ENCODE data around the gene TIAM1.
"Not testable (repeated sequence)": the region's sequence is repeated elsewhere in the genome, so short reads cannot be mapped to it uniquely, and the experiment has no call there.

Gene TIAM1

DNA sequence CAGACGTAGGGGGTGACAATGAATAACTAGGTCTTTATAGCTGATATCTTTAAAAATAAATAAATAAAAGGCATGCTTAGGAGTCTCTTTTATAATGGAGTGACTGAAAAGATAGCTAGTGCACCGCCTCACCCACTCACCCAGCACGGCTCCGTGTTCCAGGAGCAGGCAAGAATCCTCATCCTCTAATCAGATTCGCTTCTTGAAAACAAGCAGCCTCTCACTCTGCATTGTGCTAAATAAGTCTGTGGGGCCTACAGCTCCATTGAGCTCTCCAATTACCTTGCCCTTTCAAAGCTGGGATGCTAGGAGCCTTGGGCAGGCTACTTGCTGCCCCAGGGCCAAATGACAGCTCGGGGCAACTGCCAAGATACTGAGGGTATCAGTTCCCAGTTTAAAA is 91.5 kb downstream of the TIAM1 start:
- no peak for DNase-seq

DNA sequence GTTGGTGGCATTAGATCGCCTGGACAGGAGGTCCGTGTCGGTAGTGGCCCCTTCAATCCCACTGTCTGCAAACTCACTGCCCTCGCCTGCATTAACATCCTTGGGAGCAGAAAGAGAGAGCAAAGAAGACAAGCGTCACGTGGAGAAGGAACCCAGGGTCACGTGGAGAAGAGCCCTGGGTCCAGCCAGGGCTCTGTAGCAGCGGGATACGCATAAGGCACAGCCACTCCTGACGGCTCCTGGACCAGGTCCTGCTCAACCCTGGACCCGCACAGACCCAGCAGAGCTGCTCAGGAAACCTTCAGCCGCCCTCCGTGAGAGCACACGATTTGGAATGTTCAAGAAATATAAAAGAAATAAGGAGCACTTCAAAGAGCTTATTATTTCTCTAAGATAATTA is 92.0 kb downstream of the TIAM1 start:
- no peak for DNase-seq

DNA sequence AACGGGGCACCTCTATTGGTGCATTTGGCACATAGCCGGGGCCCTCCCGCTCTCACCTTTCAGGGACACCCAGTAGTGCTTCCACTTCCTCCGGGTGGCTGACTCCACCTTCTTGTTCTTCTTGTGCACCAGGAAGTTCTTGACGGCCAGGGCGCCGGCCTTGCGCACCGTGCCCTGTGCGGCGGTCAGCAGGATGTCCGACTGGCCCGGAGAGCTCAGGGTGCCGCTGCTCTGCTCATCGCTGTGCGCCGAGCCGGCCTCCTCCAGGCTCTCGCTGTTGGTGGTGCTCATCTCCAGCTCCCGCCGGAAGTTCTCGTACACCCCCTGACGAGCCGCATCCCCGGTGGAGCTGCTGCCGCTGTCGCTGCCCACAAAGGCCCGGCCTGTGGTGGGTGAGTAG is 92.4 kb downstream of the TIAM1 start:
- DNase-seq, result no peak

DNA sequence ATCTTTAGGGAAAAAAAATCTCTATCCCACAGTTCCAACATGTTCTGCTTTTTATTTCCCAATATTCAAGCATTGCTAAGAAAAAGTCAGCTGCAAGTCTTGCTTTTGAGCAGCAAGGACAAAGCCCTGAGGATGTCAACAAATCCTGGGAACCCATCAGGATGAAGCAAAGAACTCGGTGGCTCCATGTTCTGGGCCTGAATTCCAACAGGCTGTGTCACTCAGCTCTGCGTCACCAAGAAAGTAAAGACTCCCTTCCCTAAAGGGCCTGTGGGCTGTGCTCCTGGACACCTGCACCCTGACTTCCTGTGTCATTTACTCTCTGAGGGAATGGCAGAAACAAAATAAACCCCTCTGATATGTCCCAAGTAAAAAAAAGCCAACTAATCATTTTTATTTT is 95.5 kb downstream of the TIAM1 start:
- DNase-seq, result no peak

DNA sequence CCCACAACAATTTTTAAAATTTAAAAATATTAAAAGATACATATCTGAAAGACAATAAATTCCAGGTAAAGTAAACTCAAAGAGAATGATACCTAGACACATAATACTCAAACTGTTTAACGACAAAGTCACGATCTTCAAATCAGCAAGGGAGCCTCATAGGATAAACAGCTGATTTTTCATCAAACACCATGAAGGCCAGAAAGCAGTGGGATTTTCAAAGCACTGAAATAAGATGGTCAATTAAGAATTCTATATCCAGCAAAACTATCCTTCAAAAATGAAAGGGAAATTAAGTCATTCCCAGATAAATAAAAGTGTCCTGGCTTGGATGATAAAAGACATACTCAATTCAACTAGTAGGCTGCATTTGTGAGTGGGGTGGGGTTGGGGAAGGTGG is 100.5 kb downstream of the TIAM1 start:
- DNase-seq, result no peak

DNA sequence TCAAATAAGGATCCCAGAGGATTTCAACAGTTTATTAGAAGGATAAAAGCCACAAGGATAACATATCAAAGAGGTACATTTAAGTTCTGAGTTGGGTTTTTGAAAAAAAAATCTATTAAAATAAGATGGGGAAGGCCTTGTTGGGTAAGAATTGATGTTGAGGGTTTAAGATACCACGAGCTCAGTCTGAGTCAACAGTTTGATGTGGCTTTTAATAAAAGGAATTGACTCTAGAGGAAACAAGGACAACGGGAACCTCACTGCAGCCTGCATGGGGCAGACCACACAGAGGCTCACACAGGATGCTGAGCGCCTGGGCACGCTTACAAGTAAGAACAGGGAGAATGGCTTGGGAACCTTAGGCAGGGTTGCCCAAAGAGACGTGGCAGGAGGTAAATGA is 107.5 kb downstream of the TIAM1 start:
- DNase-seq, result peak; percentile 2

DNA sequence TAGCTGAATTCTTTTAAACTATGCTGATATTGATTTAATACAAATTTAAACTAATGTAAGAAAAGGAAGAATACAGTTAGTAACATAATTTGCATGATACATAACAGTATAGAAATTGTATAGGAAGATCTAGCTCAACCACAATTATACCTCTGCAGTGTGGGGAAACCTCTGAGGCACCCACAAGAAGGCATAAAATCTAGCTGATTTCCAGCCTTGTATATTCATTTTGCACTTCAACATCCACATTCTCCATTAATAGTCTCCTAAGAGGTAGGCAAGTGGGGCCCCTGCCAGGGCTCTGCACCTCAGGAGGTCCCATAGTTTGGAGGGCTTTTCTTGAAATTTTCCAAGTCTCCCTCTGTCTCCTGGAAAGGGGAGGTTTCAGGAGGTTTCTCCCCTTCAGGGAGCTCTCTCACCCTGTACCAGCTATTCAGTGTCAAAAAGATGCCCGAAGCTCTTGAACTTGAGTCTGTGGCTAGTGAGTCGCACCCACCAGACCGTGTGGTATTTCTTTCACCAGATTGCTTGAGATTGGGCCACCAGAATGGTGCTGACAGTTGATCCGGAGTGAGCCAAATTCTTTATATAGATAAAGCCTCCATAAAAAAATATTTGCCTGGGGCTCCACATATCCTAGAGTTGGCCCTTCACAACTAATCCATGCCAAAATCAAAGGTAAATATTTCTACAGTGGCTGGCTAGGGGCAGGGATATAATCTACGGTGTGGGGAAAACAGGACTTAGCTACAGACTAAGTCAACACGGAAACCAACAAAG is 108.2 kb downstream of the TIAM1 start:
- no peak for DNase-seq

DNA sequence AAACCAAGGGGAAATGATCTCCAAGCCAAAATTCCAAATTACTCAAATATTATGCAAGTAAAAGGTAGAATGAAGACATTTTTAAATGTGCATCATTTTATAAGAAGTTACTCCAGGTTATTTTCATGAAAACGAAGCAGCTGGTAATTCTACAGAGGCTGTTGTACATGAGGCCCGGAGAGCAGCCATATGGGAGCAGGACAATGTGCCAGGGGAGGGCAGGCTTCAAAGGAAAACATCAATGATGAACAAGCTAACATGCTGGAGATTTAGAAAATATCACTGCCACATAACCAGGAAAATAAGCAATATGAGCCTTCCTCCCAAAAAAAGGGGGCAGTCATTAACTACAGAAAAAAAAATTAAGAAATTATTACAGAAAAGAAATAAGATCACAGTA is 109.1 kb downstream of the TIAM1 start:
- no peak for DNase-seq

DNA sequence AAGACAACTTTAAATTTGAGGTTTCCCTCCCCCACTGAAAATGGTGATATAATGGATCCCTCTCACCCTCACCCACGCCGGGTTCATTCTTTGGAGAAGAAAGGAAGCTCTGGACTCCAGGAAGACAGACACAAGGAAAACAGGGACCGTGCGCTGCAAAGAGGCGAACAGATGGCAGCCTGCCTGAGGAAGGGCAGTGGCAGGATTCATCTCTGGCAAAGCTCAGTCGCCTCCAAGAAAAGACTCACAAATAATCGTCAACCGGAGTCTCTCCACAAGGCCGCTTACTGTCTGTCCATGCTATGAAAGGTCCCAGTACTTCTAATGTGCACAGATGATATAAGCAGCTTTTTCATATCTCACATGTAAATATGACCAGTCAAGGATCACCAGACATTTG is 110.3 kb downstream of the TIAM1 start:
- no peak for DNase-seq

DNA sequence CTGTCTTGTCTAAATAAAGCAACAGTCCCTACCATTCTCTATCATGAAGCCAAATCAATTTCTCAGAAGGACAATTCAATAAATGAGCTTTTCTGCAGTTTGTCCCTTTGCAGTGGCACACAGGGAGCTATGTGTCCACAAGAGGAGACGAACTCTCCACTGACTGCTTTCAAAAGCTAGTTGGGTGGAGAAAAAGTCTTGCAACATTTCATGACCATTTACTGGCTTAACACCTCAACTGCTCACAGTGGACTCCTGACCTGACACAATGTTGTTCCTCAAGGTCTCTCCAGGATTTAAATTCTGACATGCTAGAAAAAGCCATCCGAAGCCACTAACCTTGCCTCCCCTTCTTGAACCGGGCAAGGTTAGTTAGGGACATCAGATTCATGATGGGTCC is 111.7 kb downstream of the TIAM1 start:
- DNase-seq, result no peak

DNA sequence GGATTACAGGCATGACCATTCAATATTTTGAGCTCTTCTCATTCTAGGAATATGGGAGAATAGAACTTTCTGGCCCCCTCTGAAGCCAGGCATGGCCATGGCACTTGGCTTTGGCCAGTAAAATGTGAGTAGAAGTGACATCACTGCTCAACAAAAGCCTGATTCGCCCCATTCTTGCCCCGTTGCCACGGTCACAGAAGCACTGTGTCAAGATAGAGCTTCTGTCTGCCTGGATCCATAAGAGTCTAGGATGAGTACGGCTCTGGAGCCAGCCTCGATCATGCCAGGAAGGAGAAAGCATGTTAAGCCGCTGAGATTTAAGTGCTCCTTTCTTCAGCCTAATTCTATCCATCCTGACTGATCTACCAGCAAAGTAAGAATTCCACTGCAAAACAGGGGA is 113.1 kb downstream of the TIAM1 start:
- no peak for DNase-seq

DNA sequence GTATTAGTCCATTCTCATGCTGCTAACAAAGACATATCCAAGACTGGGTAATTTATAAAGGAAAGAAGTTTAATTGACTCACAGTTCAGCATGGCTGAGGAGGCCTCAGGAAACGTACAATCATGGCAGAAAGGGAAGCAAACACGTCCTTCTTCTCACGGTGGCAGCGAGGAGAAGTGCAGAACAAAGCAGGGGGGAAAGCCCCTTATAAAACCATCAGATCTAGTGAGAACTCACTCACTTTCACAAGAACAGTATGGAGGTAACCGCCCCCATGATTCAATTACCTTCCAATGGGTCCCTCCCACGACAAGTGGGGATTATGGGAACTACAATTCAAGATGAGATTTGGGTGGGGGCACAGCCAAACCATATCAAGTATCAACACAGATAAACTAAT is 115.3 kb downstream of the TIAM1 start:
- not testable (repeated sequence) for DNase-seq

DNA sequence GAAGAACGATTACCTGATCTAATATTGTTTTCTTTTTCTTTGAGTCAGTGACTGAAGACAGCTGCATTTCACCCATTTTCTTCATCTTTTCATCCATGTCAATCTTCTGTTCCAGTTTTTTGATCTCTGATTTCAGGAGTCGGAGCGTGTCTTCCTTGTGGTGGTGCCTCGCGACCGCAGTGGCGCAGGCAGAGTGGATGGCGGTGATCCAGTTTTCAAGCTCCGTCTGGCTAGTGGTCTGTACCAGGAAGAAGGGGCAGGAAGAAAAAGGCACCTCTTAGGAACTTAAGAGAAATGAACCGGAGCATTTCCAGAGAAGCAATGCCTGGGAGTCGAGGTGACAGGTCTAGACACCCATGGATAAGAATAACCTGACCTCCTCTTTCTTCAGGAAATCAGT is 118.3 kb downstream of the TIAM1 start:
- no peak for DNase-seq

DNA sequence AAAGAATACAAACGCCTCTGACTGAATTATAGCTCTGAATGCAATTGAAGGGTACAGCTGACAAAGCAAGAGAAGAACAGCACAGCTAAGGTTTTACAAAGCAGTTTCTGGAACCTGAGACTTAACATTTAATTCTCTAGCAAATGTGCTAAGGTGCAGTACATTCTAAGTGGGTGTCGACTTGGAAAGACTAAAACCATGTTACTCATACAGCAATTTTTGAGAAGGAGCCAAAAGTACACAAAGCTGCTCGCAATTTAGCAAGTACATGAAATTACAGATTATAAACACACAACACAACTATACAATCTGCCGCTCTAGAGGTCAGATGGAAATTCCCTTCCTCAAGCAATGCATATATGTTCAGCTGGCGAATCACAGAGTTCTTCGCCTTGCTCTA is 121.9 kb downstream of the TIAM1 start:
- no peak for DNase-seq

DNA sequence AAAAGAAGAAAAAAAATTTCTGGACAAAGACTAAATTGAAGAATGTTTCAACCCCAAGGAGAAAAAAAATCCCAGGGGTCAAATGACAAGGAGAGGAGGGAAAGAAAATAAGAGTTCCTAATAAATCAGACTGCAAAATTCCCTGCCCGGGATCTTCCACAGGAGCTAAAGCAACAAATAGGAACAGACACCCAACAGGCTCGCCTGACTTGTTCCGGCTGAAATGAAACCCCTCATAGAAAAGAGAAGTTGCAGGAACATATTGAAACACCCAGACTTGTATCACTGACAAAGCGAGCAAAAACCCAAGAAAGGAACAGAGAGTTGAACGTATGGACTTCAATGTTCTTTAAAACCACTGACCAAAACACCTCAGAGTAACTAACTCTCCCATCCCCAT is 123.0 kb downstream of the TIAM1 start:
- DNase-seq, result no peak

DNA sequence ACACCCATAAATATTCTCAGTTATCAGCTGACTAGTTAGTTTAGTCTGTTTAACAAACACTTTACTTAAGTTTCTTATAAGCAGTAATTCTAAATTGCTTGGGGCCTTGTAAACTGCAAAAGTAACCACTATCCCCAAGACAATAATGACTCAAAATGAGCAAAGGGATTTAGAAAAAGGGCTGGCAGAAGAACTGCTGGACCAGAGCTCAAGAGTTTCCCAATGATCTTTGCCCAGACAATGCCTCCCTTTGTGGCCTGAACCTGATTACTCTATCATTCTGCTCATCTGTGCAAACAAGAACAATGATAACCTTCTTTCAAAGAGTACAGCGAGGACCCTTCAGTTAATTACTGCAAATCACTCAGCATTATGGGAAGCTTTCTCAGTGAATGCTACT is 123.5 kb downstream of the TIAM1 start:
- no peak for DNase-seq

DNA sequence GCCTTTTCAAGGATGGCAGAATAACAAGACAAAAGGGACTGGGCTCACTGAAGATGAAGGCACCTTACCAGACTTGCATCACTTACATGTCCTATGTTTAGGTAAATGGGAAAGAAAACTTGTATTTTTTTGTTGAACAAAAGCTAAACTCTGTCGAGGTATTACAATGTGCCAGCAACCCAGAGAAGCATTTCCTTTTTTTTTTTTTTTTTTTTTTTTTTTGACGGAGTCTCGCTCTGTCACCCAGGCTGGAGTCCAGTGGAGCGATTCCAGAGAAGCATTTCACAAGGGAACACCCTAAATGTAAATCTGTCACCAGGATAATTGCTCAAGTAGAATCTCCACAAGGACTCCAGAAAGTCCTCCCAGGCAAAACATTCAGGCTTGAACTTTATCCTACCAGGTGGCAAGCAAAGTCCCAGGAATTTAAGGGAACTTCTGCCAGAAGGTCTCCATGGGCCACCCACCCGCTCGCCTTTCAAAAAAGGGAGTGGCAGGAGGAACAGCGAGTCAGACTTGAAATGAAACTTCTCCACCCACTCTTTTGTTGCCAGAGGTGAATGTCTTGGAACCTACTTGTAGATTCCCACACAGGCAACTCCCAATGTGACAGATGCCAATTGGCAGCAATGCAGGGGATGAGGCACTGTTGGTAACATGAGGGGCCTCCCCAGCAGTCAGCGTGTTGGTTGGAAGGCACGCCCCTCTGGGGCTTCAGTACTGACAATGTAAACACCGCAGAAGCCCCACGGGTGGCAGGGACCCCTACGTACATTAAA is 125.0 kb downstream of the TIAM1 start:
- no peak for DNase-seq

DNA sequence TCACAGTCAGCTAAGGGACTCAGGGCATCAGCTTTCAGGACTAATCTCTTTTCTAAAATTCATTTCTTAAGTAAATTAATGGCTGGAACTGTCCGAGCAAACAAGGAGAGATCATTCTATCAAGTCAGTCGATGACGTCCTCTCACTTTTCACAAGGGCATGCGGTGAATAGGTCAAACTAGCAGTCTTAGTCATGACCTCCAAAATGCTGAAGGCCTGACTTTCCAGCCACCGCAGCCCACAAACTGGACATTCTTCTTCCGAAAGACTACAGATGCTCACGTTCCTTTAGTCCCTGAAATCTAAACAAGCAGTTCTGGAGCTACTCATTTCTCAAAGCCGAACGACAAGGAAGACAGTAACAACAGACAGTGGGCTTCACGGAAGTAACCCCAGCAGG is 127.9 kb downstream of the TIAM1 start:
- DNase-seq, result no peak

DNA sequence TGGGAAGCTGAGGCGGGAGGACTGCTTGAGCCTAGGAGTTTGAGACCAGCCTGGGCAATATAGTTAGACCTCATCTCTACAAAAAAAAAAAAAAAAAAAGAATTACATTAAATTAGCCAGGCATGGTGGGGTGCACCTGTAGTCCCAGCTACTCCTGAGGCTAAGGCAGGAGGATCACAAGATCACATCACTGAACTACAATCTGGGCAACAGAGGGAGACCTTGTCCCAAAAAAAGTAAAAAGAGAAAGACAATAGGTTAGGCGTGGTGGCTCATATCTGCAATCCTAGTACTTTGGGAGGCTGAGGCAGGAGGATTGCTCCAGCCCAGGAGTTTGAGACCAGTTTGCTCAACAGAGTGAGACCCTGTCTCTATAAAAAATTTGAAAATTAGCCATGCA is 130.3 kb downstream of the TIAM1 start:
- peak; percentile 8 for DNase-seq

DNA sequence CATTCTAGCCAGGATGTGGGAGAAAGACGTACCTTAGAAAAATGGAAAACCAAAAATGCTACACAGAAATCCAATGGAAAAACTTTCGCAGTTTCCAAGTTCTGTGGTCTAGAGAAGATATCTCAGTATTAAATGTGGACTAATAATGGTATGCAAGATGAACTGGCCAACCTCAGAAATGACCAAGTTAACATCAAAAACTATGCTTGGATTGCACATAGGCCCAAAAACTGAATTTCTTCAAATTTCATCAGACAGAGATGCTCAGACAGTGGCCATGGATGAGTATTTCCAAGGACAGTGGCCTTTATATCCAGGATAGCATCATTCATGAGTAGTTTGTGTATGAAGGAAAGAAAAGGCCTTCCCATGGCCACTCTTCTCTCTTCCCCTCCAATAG is 132.2 kb downstream of the TIAM1 start:
- no peak for DNase-seq

DNA sequence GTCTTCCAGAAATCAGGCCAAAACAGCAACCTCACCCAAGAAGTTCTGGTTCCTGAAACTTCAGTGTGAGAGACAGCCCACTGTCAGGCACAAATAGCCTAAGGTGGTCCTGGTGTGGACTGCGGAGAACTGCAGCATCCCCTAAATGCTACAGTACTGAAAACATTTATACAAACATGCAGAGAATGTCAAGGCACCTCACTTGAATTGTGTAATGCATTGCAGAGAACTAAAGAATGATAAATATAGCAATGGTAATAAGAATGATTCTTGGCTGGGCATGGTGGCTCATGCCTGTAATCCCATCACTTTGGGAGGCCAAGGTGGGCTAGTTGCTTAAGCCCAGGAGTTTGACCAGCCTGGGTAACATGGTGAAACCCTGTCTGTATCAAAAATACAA is 138.6 kb downstream of the TIAM1 start:
- no peak for DNase-seq

DNA sequence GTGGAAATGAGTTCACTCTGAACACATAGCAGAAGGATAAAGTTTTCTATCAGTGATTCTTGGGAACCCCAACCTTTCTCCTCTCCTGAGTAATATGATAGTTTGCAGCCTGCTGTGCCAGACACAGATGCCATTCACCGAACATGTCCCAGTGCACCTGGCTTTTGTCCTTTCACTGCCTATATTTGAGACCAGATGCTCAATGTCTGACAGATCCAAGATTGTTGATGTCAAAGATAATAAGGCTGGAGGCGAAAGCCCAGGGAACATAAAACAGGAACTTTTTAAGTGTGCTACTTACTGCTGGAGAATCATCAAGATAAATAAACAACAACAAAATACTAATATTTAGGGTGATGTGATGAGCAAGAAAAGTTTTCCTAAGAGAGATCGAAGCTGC is 139.3 kb downstream of the TIAM1 start:
- DNase-seq, result no peak

DNA sequence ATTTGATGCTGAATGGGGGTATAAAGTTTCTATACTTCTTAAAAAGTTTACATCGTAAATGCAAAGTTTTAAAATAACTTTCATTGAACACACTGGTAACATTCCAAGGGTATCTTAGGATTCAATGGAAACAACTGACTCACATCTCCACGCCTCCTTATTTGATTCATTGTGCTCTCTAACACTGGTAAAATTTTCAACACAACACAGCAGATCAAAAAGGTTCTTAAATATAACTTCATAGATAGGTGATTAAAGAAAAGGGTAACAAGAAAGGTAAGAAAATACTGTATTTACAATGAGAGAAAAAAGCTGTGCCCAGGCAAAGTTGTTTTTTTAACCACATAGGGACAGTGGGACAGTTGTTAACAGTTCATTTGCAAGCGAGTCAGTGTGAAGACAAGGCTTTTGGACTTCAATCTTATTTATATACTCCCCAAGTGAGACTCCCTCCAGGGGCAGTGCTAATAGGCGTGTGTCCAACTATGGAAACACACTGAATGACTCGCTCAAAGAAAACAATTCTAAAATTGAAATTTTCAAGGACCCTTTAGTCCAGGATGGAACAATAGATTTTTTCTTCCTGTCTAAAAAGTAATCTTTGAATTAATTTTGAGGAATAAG is 140.5 kb downstream of the TIAM1 start:
- DNase-seq, result no peak

DNA sequence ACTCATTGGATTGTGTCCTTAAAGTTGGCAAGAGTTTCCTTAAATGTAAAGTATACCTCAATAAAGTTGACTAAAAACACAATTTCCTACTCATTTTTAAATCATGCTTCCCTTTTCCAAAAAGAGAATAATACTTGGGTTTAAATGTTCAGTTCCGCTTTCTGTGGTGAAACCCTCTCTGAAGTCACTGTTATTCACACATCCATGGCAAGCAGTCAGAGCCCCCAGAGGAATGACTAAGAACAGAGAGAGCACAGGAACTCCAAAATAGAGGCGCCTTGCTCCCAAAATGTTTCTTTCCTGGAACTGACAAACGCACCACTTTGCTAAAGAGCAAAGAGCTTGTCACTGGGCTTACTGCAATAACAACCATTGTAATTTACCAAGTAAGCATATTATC is 142.5 kb downstream of the TIAM1 start:
- no peak for DNase-seq

All from central memory CD4-positive, alpha-beta T cell (primary cell).